ENCODE data around the gene SEMA3D. TPM values are rescaled to one million over a fixed set of nuclear protein-coding genes. Genes with fewer than 3 reads are reported as not detected.

Gene SEMA3D
- total and polyA plus RNA-seq, 10 donors: 4.6 to 210 (median 116) TPM

GRCh38 chr7:85229544-85229943 lies 42.7 kb upstream of the SEMA3D start:
- no peak overlapping the region for H3K4me3 ChIP-seq
- TF ChIP-seq CTCF (IDR thresholded peaks at IDR 0.05 in 8 of 11, conservative IDR thresholded peaks at IDR 0.05 in 3 of 11) (no peak), POLR2A (IDR thresholded peaks at IDR 0.05) (no peak), POLR2AphosphoS5 (IDR thresholded peaks at IDR 0.05) (no peak)
- no peaks in the 10 kb centered on the region for H3K27me3 ChIP-seq (replicated peaks in 1 of 7)
- H3K27ac ChIP-seq: no peak overlapping the region
- H3K9me3 ChIP-seq: peaks cover 0 to 10% (median 2%) of the 10 kb centered on the region in 8 donors
- H3K36me3 ChIP-seq: no peaks in the 10 kb centered on the region
- DNase-seq: no peak
- intact Hi-C loops (cut with DNase I; ENCODE audit: low total_unique reads): no loop called here
- peaks cover 0 to 7% (median 0%) of the 10 kb centered on the region in 6 donors for H3K4me1 ChIP-seq

- DNase-seq: no peak
- H3K9me3 ChIP-seq: peaks cover 0 to 5% (median 0%) of the 10 kb centered on the region in 8 donors
- H3K4me3 ChIP-seq: no peak overlapping the region
- H3K27me3 ChIP-seq (replicated peaks in 1 of 7): no peaks in the 10 kb centered on the region
- TF ChIP-seq POLR2AphosphoS5 (IDR thresholded peaks at IDR 0.05) (no peak), POLR2A (IDR thresholded peaks at IDR 0.05) (no peak), CTCF (IDR thresholded peaks at IDR 0.05 in 8 of 11, conservative IDR thresholded peaks at IDR 0.05 in 3 of 11) (no peak)
- no peaks in the 10 kb centered on the region for H3K36me3 ChIP-seq
- 82 to 91% (median 86%) methylated on average over 3 of the region's 3 CpGs for WGBS, 5 donors
- peaks cover 0 to 7% (median 0%) of the 10 kb centered on the region in 6 donors for H3K4me1 ChIP-seq
- no peak overlapping the region for H3K27ac ChIP-seq
- intact Hi-C loops (cut with DNase I; ENCODE audit: low total_unique reads): no loop called here
Measured at GRCh38 chr7:85226361-85227085, 39.7 kb upstream of the SEMA3D start.

GRCh38 chr7:85224171-85224570 lies 37.3 kb upstream of the SEMA3D start:
- no peaks in the 10 kb centered on the region for H3K36me3 ChIP-seq
- H3K27ac ChIP-seq: no peak overlapping the region
- WGBS, 5 donors: 78 to 89% (median 86%) methylated on average over 3 of the region's 3 CpGs
- no peak for DNase-seq
- H3K4me3 ChIP-seq: no peak overlapping the region
- no peaks in the 10 kb centered on the region for H3K27me3 ChIP-seq (replicated peaks in 1 of 7)
- intact Hi-C loops (cut with DNase I; ENCODE audit: low total_unique reads): no loop called here
- no peaks in the 10 kb centered on the region for H3K4me1 ChIP-seq
- no peaks in the 10 kb centered on the region for H3K9me3 ChIP-seq
- no peak for TF ChIP-seq POLR2A (IDR thresholded peaks at IDR 0.05)
- no peak for TF ChIP-seq POLR2AphosphoS5 (IDR thresholded peaks at IDR 0.05)
- no peak for TF ChIP-seq CTCF (IDR thresholded peaks at IDR 0.05 in 8 of 11, conservative IDR thresholded peaks at IDR 0.05 in 3 of 11)

- H3K36me3 ChIP-seq: no peaks in the 10 kb centered on the region
- H3K9me3 ChIP-seq: no peaks in the 10 kb centered on the region
- 85 to 93% (median 87%) methylated on average over 4 of the region's 4 CpGs for WGBS, 5 donors
- intact Hi-C loops (cut with DNase I; ENCODE audit: low total_unique reads): no loop called here
- H3K27ac ChIP-seq: no peak overlapping the region
- H3K4me3 ChIP-seq: no peak overlapping the region
- H3K27me3 ChIP-seq (replicated peaks in 1 of 7): no peaks in the 10 kb centered on the region
- no peak for TF ChIP-seq CTCF (IDR thresholded peaks at IDR 0.05 in 8 of 11, conservative IDR thresholded peaks at IDR 0.05 in 3 of 11)
- DNase-seq: no peak
- H3K4me1 ChIP-seq: no peaks in the 10 kb centered on the region
Measured at GRCh38 chr7:85222522-85222921, 35.7 kb upstream of the SEMA3D start.

Measured in spleen (tissue), 11 donors.